ENCODE data around the gene EAF1.
"Not testable (repeated sequence)": the region's sequence is repeated elsewhere in the genome, so short reads cannot be mapped to it uniquely, and the experiment has no call there.

EAF1 gene

GRCh38 chr3:15385901-15386653, 41.3 kb upstream of the EAF1 start:
- no peak for DNase-seq (ENCODE audit: low read depth)
- no peak for TF ChIP-seq CTCF (IDR thresholded peaks at IDR 0.05; ENCODE audit: insufficient read depth, low read depth, low read length, missing control alignments)
- H3K4me3 ChIP-seq (ENCODE audit: low read depth, low read length): no peak overlapping the region

DNA sequence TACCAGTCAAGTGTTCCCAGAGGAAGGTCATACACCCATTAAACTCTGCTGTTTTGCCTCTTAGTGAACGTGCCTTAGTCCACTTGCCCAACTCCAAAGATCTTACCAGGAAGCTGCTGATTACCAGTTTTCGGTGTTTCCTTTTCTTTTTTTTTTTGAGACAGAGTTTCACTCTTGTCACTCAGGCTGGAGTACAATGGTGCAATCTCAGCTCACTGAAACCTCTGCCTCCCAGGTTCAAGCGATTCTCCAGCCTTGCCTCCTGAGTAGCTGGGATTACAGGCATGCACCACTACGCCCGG, 40.8 kb upstream of the EAF1 start:
- not testable (repeated sequence) for DNase-seq (ENCODE audit: low read depth)

DNA sequence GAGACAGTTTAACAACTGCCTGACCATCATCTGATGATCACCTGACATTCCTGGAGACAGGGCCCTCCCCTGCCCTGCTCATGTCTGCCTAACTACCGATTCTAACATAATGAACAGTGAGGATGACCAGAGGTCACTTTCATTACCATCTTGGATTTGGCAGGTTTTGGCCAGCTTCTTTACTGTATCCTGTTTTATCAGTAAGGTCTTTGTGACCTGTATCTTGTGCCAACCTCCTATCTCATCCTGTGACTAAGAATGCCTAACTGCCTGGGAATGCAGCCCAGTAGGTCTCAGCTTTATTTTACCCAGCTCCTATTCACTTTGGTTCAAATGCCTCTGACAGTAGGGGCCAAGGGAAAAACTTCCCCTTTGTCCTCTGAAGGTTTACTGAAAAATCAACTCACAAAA, 40.2 kb upstream of the EAF1 start:
- no peak overlapping the region for H3K4me3 ChIP-seq (ENCODE audit: low read depth, low read length)
- no peak for TF ChIP-seq CTCF (IDR thresholded peaks at IDR 0.05; ENCODE audit: insufficient read depth, low read depth, low read length, missing control alignments)
- no peak for DNase-seq (ENCODE audit: low read depth)

More for the DNA sequence above, 40.8 kb upstream of the EAF1 start:
- not testable (repeated sequence) for H3K4me3 ChIP-seq (ENCODE audit: low read depth, low read length)

DNA sequence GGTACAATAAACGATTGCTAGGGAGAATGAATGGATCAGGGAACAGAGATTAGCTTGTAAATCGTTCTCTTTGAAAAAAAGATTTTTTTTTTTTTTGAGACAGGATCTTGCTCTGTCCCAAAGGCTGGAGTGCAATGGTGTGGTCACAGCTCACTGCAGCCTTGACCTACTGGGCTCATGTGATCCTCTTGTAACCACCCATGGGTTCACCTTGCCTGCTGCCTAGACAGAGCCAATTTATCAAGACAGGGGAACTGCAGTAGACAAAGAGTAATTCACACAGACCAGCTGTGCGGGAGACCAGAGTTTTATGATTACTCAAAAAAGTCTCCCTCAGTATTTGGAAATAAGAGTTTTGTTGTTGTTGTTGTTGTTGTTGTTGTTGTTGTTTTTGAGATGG, 39.7 kb upstream of the EAF1 start:
- TF ChIP-seq CTCF (IDR thresholded peaks at IDR 0.05; ENCODE audit: insufficient read depth, low read depth, low read length, missing control alignments): no peak
- no peak for DNase-seq (ENCODE audit: low read depth)
- no peak overlapping the region for H3K4me3 ChIP-seq (ENCODE audit: low read depth, low read length)

DNA sequence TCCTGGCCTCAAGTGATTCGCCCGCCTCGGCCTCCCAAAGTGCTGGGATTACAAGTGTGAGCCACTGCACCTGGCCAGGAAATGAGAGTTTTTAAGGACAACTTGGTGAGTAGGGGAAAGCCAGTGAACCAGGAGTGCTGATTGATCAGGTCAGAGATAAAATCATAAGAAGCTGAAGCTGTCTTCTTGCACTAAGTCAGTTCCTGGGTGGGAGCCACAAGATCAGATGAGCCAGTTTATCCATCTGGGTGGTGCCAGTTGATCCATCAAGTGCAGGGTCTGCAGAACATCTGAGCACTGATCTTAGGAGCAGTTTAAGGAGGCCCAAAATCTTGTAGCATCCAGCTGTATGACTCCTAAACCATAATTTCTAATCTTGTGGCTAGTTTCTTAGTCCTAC, 39.1 kb upstream of the EAF1 start:
- not testable (repeated sequence) for H3K4me3 ChIP-seq (ENCODE audit: low read depth, low read length); DNase-seq (ENCODE audit: low read depth)

DNA sequence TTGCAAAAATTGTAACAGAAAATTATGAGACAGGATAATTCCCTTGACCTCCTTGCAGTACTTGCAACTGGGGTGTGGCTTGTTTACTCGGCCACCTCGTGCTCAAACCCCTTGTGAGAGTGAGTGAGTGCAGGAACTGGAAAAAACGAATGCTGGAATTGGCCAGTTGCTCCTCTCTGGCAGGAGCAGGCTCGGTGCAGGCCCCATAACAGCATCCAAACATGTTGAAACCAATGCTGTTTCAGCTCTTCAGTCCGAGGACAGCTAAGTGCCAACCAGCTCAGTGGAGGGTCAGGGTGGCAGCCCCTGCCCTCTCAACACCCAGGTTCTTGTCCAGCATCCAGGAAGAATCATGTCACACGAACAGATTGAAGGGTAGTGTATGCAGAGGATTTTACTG, 36.9 kb upstream of the EAF1 start:
- no peak for TF ChIP-seq CTCF (IDR thresholded peaks at IDR 0.05; ENCODE audit: insufficient read depth, low read depth, low read length, missing control alignments)
- H3K4me3 ChIP-seq (ENCODE audit: low read depth, low read length): no peak overlapping the region
- peak; percentile 39 for DNase-seq (ENCODE audit: low read depth)

DNA sequence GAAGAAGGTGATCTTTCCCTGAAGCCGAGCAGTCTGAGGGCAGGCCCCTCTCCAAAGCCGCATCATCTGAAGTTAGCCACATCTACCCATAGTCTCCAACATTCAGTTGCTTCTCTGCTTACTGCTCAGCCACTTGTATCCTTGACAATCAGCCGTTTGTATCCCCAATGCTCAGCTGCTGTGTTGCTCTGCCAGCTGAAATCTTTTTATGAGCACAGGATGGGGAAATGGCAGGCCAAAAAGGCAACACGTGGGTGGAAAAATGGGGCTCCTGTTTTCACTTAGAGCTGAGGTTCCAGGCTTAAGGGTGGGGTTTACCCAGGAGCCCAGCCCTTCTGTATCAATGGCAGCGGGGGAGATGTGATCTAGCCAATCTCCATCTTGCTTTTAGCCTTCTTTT, 36.4 kb upstream of the EAF1 start:
- no peak for DNase-seq (ENCODE audit: low read depth)
- no peak for TF ChIP-seq CTCF (IDR thresholded peaks at IDR 0.05; ENCODE audit: insufficient read depth, low read depth, low read length, missing control alignments)
- H3K4me3 ChIP-seq (ENCODE audit: low read depth, low read length): no peak overlapping the region

DNA sequence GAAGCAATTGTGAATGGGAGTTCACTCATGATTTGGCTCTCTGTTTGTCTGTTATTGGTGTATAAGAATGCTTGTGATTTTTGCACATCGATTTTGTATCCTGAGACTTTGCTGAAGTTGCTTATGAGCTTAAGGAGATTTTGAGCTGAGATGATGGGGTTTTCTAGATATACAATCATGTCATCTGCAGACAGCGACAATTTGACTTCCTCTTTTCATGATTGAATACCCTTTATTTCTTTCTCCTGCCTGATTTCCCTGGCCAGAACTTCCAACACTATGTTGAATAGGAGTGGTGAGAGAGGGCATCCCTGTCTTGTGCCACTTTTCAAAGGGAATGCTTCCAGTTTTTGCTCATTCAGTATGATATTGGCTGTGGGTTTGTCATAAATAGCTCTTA, 34.1 kb upstream of the EAF1 start:
- not testable (repeated sequence) for DNase-seq (ENCODE audit: low read depth); H3K4me3 ChIP-seq (ENCODE audit: low read depth, low read length)

DNA sequence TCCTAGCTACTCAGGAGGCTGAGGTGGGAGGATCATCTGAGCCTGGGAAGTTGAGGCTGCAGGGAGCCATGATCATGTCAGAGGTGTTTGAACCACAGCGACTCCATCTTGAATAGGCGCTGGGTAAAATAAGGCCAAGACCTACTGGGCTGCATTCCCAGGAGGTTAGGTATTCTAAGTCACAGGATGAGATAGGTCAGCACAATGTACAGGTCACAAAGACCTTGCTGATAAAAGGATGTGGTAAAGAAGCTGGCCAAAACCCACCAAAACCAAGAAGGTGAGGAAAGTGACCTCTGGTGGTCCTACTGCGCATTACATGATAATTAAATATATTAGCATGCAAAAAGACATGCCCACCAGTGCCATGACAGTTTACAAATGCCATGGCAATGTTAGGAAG, 28.7 kb upstream of the EAF1 start:
- DNase-seq (ENCODE audit: low read depth): peak; percentile 68
- not testable (repeated sequence) for H3K4me3 ChIP-seq (ENCODE audit: low read depth, low read length)
- TF ChIP-seq CTCF (IDR thresholded peaks at IDR 0.05; ENCODE audit: insufficient read depth, low read depth, low read length, missing control alignments): peak; percentile 36

Data from GM12865 (cell line).